ENCODE data around the gene MPEG1.

GRCh38 chr11:59181746-59182456 is 30.8 kb downstream of the MPEG1 start:
- no peak for TF ChIP-seq TAF1 (IDR thresholded peaks at IDR 0.05; ENCODE audit: borderline replicate concordance, low read depth, low read length)
- TF ChIP-seq POLR2A (IDR thresholded peaks at IDR 0.05; ENCODE audit: low read depth, low read length): no peak; the same call in 1 of the 2 replicates
- TF ChIP-seq POLR2AphosphoS5 (IDR thresholded peaks at IDR 0.05; ENCODE audit: low read depth, low read length): no peak

Measured in GM12892 (cell line).